Stimulated activated CD8-positive, alpha-beta memory T cell treated with anti-CD3 and anti-CD28 coated beads, Interleukin-7, amount 100 ng/mL, for 24 hours (primary cell): ENCODE measurements around the gene RFXAP.
"Not testable (repeated sequence)": the region's sequence is repeated elsewhere in the genome, so short reads cannot be mapped to it uniquely, and the experiment has no call there.

Experiments used
- DNase-seq: peaks from one replicate; pipeline ENCODE4 v3.0.0-alpha.2; 2020; ENCODE audit warnings: low read depth

Gene RFXAP, protein sequence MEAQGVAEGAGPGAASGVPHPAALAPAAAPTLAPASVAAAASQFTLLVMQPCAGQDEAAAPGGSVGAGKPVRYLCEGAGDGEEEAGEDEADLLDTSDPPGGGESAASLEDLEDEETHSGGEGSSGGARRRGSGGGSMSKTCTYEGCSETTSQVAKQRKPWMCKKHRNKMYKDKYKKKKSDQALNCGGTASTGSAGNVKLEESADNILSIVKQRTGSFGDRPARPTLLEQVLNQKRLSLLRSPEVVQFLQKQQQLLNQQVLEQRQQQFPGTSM

DNA sequence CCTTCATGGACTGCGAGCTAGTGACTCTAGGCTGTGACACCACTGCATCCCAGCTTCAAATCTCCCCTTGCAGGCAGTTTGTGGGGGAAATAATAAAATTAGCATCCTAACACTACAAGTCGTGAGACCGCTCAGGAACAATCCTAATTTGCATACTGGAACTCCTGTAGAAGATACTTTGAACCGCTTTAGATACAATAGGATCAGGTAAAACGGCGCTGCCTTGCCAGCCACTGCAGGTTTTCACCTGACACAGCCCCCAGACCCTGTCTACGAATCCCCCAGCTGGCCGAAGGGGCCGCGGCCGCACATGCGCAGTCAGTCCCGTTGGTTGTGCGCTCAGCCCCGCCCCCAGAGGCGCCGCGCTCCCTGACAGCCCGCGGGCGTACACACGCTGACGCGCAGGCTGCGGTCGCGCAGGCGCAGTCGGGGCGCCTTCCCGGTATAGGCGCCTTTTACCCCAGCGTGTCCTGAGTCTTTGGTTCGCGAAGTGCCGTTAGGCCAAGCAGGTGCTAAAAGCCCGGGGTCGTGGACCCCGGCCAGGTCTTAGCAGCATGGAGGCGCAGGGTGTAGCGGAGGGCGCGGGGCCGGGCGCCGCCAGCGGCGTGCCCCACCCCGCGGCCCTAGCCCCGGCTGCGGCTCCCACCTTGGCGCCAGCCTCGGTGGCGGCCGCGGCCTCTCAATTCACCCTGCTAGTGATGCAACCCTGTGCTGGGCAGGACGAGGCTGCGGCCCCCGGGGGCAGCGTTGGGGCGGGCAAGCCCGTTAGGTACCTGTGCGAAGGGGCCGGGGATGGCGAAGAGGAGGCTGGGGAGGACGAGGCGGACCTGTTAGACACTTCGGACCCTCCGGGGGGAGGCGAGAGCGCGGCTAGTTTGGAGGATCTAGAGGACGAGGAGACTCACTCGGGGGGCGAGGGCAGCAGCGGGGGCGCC, at the start of gene RFXAP:
Gene RFXAP, plus strand, starts transcription at position 419 of the 935 bp plus-strand sequence. Its CDS starts 136 bp downstream, at position 555.
- peak; percentile 77 for DNase-seq

DNA sequence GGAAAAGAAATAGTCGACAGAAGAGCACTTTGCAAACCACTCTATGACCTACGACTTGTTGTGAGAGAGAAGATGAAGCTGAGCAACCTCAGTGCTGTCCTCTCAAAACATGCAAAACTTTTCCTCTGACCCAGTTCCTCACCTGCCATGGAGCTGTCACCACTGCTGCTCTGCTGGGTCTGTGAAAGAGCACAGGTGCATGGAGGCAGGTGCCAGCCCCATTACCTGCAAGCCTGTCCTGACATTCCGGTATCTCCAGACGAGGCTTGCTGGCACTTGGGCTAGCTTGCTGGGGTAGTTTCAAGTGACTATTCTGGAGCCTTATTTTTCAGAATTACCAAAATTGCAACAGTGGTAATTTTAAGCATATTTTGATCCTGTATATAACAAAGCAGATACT, 49.5 kb upstream of the RFXAP start:
- DNase-seq: no peak

DNA sequence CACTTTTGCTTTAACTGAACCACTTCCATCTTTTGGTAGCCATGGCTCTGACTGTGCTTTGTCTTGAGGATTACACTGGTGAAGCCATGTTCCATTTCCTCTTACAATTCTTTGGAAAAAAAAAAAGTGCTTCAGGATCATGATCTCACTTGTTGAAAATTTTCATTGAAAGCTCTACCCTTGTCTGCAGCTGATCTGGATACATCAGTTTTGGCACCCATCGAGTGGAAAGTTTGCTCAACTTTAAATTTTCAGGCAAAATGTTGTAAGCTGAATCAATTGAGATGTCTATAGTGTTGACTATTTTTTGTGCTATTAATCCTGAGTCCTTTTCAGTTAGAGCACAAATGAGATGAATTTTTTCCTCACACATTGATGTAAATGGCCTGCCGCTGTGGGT, 48.3 kb upstream of the RFXAP start:
- DNase-seq: no peak

DNA sequence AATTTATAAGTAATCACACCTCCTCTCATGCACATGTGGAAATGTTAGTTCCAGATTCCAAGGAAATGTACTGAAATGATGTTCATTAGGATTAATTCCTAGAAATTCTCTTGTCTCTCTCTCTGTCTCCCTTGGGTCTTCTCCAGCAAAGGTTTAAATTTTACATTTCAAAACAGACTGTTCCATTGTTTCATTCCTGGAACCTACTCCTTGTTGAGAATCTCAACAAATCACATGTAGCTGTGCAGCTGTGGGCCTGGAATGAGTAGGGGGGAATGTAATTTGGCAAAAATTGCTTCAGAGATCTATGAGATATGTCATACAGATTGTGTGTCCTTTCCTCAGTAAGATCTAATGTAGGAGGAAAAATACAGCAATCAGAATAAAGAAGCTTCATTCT, 46.2 kb upstream of the RFXAP start:
- DNase-seq: no peak

DNA sequence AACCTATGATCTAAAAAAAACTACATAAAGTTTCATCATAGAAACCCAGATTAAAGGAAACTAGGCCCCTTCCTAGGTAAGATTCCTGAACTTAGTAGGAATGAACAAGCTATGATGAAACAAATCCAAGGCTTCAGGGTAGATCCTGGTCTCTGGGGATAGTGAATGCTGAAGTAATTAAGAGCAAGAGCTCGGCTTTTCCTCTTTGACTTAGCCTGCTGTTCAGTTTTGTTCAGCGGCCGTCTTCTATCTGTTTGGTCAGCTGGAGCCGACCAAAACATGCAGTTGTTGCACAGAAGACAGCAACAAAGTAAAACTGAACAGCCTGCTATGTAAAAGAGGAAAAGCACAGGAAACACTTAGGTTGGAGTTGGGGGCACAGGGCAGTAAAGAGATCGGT, 44.1 kb upstream of the RFXAP start:
- DNase-seq: no peak

GRCh38 chr13:36776175-36776574, 42.8 kb upstream of the RFXAP start:
- DNase-seq: no peak

DNA sequence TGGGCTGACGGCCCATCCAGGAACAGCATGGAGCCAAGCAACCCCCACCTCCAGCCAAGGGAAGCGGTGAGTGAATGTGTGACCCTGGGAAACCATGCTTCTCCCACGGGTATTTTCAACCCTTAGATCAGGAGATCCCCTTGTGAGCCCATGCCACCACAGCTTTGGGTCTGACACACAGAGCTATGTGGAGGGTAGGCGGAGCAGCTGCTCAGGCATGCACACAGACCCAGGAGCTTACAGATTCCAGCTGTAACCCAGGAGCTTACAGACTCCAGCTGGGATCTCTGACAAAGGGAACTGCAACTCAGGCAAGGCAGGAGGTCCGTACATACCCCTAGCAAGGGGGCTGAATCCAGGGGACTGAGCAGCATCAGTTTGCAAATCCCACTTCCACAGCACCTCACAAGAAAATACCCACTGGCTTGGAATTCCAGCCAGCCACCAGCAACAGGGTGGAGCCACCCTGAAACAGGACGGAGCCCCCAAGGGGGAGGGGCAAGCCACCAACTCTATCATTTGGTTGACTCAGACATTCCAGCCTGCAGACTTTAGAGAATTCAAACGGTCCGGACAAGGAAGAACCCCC, 40.8 kb upstream of the RFXAP start:
- no peak for DNase-seq

GRCh38 chr13:36783890-36784289, 35.1 kb upstream of the RFXAP start:
- DNase-seq: no peak

- DNase-seq: not testable (repeated sequence)
Measured at GRCh38 chr13:36786175-36786574, 32.8 kb upstream of the RFXAP start.

DNA sequence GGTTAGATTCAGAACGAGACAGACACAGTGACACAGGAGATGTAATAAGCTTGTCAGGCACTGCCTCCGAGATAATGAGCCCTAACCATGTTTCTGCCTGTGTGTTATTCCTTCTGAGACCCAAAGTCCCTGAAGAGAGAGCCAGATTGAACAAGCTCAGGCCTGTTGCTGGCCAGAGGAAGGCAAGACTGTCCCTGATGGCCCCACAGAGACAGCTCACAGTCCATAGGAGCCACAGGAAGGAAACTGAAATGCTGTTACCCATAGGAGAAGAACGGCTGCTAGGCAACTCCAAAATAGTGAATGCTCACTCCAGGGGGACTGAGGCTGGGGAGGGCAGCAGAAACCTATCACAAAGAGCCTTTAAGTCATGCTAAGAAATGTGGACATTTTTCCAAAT, 31.8 kb upstream of the RFXAP start:
- no peak for DNase-seq

DNA sequence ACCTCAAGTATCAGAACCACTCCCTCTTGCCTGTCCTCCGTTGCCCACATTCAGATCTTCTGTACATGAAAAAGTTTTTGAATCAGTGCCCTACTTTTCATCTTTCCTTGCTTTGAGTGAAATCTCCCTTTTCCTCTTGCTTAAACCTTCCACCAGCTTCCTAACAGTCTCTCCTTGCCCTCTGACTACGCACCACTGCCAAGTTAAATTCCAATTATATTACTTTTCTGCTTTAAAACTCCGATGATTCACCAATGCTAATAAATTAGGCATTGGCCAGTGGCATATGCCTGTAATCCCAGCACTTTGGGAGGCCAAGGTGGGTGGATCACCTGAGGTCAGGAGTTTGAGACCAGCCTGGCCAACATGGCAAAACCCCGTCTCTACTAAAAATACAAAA, 30.7 kb upstream of the RFXAP start:
- no peak for DNase-seq

GRCh38 chr13:36789061-36789460, 30.0 kb upstream of the RFXAP start:
- DNase-seq: no peak

- no peak for DNase-seq
Measured at GRCh38 chr13:36789730-36790129, 29.3 kb upstream of the RFXAP start.

GRCh38 chr13:36794706-36795105, 24.3 kb upstream of the RFXAP start:
- no peak for DNase-seq

GRCh38 chr13:36795463-36795862, 23.6 kb upstream of the RFXAP start:
- no peak for DNase-seq

DNA sequence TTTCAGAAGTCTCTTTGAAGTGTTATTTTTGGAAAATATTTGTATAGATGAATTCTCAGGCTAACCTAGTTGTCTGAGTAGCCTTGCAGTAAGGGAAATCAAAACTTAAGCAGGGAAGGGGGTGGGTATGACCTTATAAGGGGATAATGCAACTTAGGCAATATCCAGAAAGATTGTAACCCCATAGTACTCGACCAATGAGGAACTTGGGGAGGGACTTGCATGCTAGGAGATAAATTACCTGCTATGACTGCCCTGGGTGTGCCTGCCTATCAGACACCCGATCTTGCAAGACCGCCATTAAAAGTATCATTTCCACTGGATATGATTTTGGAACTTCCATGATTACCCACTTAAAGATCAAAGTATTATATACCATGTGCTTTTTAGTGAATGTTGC, 23.0 kb upstream of the RFXAP start:
- DNase-seq: no peak

DNA sequence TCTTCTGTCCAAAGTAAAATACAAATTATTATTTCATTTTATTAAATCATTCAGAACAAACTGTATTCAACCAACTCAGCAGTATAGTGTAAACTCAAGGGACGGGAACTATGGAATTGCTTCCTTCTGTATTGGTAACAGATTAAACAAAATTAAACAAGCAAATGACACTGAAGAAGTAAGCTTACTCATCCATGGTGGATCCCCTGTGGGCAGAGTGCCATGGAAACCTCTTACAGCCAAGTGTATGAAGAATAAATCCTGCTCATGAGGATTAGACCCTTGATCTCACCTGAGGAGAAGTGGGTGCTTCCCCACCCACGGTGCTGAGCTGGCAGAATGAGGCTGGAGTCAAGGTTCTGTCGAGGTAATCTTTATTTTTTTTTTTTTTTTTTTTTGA, 18.0 kb upstream of the RFXAP start:
- no peak for DNase-seq

- no peak for DNase-seq
Measured at GRCh38 chr13:36804588-36804987, 14.4 kb upstream of the RFXAP start.

GRCh38 chr13:36806102-36806501, 12.9 kb upstream of the RFXAP start:
- DNase-seq: no peak

DNA sequence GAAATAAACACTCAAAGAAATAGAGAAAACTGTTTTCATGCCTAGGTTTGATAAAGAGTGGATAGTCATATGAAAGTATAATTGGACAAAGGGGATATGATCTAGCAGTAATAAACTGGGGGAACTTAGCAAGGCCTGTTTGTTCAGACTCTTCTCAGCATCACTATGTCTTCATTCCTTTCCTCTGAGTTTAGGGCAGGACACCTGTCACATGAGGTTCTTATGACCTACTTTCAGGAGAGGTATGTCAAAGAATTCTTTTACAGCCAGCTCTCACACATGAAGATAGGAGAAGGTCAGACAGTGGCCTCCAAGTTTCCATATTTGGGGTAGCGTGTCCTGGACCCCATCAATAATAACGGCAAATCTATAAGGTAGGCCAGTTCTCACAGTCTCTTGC, 11.4 kb upstream of the RFXAP start:
- no peak for DNase-seq

GRCh38 chr13:36813225-36813624, 5.8 kb upstream of the RFXAP start:
- DNase-seq: no peak

GRCh38 chr13:36814465-36814864, 4.6 kb upstream of the RFXAP start:
- no peak for DNase-seq

DNA sequence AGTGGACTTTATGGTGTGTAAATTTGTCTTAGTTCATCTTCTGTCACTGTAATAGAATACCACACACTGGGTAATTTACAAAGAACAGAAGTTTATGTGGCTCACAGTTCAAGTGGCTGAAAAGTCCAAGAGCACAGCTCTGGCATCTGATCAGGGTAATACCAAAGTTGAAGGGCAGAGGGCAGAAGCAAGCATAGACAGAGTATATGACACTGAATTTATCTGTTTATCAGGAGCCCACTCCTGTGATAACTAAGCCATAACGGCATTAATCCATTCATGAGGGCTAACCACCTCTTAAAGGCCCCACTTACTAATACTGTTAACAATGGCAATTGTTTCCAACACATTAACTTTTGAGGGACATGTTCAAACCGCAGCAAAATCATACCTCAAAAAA, 4.0 kb upstream of the RFXAP start:
- DNase-seq: no peak
